GM12892 (cell line): ENCODE results near the gene SLC22A13.
"Not testable (repeated sequence)": the region's sequence is repeated elsewhere in the genome, so short reads cannot be mapped to it uniquely, and the experiment has no call there.

Experiments used
- POLR2A ChIP-seq: IDR thresholded peaks from 2 replicates; pipeline ENCODE4 v1.6.1; 2011; ENCODE audit warnings: low read depth, low read length, control low read depth
- POLR2AphosphoS5 ChIP-seq: IDR thresholded peaks from 2 replicates; pipeline ENCODE4 v1.6.1; 2011; ENCODE audit warnings: low read depth, low read length, control low read depth

DNA sequence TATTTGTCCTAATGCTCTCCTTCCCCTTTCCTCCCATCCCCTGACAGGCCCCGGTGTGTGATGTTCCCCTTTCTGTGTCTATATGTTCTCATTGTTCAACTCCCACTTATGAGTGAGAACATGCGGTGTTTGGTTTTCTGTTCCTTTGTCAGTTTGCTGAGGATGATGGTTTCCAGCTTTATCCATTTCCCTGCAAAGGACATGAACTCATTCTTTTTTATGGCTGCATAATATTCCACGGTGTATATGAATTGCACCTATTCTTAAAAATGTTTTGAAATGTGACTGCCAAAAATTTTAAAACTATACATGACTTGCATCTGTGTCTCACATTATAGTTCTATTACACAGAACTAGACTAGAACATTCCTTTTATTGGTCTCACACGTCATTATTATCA is 55.0 kb downstream of the SLC22A13 start:
- TF ChIP-seq POLR2A, POLR2AphosphoS5: not testable (repeated sequence)
